NCI-H524 treated with DMSO at 0.1 percent for 48 hours (cell line): Measurements from ENCODE around the gene SLC38A10.
A peak's percentile ranks its signal among the peaks of the same experiment; 100 is the strongest.

Source experiments
- DNase-seq: peaks from one replicate; lab custom pipeline; 2025; lab: John Stamatoyannopoulos, UW

Gene SLC38A10

DNA sequence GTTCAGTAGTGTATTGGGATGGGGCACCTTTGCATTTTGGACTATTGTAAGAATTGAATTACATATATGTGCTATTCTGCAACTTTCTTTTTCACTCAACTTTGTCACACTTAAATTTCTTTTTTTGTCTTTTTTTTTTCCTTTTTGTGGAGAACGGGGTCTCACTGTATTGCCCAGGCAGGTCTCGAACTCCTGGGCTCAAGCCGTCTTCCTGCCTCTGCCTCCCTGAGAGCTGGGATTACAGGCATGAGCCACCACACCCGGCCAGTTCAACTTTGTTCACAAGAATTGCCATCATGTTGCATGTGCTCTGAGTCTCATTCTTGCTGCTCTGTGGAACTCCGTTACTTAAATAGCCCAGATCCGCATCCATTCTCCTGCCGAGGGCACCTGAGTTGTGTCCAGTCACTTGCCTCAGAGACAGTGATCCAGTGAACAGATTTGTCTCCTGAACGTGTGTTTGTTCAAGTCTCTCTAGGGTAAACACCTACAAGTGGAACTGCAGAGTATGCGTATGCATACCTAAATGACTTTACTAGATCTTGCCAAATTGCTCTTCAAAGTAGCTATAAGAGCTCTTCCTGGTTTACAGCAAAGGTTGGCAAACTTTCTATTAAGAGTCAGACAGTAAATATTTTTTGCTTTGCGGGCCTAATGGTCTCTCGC lies 3.4 kb upstream of the SLC38A10 start:
- DNase-seq, result no peak

DNA sequence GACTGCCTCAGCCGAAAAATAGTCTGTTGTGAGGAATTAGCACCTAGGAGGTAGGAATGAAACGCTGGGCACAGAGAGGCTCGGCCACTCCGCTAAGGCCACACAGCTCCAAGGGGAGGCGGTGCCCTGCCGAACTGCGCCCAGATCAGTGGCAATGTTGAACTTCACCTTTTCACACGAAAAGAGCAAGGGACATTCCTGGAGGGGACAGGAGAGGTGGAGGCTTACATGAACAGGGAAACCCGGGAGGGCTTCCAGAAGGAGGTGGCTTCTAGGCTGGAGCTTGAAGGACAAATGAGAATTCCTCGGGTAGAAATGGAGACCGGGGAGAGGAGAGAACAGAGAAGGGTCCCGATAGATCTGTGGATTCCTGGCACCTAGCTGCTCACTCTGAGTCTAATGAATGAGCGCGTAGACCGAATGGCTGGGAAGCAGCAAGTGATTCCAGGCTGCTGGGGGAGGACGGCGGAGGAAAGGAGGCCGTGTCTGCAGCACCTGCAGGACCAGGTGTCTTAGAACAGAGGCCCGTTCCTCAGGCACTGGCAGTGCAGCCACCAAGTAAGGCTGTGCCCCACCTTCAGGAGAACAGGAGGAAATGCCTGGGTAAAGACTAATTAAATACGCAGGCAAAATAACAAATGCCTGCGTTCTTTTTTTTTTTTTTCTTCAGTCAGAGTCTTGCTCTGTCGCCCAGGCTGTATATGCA lies 722 bp upstream of the SLC38A10 start:
- peak; percentile 8 for DNase-seq

DNA sequence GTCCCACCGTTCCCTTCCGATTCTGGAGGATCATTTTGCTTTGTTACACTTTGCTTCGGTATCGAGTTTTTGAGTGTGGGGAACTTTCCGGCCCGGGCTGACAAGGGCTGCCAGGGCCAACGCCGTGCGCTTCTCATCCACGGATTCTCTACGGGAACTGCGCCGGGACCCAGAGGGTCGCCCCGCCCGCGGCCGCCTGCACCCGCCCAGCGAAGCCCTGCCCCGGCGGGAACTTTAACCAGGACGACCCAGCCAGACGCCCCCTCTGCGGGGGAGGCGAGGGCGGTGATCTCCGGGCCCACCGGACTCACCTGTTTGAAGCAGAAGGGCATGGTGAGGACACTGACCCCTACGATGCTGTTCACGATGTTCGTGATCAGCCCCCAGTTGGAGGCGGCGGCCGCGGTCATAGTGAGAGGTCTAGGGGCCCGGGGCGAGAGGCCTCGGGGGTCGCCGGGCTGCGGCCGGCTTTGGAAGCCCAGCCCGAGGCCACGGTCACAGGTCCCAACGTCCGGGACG lies 536 bp downstream of the SLC38A10 start:
- no peak for DNase-seq

DNA sequence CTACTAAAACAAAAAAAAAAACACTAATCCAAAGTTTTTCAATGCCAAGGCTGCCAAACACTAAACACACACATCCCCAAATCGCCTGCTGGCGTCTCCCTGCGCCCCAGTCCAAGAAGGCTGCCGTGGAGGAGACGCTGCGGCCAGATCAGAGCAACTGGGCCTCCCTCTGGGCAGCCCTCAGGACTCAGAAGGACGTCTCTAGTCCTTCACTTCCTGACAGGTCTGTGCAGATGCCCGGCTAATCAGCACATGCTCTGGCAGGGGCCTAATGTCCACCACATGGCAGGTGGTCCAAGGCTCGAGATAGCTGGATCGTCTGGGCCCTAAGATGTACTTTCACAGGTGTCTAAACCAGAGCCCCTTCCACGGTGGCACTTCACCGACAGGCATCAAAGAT lies 2.7 kb downstream of the SLC38A10 start:
- DNase-seq, result no peak

DNA sequence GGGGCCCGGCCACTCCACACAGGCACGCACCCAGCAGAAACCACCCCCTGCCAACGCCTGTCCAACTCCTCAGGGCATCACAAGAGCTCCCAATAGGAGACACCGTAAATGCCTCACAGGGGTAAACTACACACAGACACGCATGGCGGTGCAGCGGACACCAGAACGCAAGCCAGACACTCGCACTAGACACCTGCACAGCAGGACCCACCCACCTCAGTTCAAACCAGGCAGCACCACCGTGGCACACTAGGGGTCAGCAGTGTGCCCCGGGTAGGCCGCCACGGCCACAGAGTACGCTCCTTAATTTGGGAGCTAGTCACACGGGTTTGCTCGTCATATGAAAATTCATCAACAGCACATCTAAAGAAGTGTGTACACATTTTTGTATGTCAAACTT lies 3.4 kb downstream of the SLC38A10 start:
- peak; percentile 11 for DNase-seq

DNA sequence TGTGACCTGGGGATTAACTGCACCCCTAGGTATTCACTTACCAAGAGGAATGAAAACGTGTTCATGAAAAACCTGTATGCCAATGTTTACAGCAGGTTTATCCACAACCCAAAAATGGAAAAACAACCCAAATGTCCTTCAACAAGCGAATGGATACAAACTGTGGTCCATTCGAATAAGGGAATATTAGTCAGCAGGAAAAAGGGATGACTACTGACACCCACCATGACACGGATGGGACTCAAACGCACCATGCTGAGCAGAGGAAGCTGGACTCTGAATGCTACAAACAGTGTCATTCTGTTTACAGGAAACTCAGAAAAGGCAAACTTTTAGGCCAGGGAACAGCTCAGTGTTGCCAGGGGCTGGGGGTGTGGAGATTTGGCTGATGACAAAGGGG lies 4.9 kb downstream of the SLC38A10 start:
- no peak for DNase-seq

DNA sequence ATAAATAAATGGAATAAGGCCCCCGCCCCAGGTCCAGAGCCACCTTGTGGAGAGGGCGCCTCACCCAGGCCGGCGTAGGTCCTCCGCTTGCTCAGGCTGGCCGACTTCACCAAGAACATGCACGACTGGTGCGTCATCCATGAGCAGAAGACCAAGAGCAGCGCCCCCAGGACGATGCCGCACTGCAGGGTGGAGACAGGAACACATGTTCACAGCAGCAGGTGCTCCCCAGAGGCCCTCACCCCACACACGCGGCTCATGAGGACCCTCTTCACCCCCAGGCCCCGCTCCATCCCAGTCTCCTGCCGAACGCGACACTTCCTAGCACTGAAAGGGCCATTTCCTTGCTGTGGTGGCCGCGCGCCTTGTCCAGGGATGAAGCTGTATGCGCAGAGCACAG lies 5.5 kb downstream of the SLC38A10 start:
- DNase-seq, result no peak

DNA sequence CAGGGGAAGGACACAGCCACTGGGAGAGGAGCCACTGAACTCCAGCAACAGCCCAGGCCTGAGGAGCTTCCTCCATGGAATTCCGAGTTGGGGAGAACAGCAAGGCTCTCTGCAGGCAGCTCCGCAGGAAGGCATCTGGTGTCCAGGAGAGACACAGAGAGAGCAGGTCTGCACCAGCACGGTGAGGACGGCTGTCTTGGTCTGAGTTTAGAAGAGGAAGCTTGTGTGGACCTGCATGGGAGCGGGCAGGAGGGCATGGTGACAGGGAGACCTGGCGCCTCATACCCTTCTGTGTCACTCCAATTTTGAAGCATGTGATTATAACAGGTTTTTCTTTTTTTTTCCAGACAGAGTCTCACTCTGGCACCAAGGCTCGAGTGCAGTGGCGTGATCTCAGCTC lies 6.4 kb downstream of the SLC38A10 start:
- DNase-seq, result no peak

DNA sequence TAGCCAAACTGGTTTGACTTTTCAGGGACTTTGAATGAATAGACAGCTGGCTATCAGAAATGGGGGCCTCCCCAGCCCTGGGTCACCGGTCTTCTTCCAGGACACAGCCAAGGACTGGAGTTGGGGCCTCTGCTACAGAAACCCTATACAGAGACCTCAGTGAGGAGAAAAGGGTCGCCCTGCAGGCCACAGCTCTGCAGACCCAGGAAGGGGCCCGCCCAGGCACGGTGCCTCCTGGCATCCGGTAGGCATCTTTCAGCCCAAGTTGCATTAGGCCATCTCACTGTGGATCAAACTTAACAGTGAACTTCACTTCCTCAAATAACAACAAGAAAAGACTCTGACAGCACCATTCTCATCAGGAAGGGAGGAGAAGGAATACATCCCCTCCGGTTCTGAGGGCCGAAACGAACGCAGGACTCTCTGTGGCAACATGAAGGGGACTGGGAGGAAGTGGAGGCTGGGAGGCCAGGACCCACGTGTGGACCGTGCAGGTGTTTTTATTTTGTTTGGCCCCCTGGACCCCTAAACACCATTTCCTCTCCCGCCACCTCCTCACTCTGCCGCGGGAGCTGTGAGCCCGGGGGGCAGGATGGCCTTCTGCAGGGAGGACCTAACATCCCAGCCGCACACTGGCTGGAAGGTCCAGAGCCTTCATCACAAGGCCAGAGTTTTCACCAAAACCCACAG lies 7.2 kb downstream of the SLC38A10 start:
- DNase-seq, result no peak

DNA sequence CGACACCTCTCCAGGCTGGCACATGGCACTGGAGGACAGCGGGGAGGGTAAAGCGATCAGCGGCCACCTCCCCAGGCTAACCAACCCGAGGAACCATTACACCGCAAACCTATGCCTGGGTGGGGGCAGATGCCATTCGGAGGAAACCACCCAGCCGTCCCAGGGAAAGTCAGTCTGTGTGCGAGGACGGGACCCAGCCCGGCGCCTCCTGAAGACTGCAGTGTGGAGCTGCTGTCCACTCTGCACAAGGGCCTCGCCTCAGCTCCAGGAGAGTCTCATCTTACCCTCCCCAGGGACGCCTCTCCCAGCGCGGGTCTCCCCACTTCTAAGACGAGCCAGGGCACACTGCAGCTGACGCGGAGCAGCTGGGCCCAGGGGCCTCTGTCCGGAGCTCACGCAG lies 8.0 kb downstream of the SLC38A10 start:
- no peak for DNase-seq

DNA sequence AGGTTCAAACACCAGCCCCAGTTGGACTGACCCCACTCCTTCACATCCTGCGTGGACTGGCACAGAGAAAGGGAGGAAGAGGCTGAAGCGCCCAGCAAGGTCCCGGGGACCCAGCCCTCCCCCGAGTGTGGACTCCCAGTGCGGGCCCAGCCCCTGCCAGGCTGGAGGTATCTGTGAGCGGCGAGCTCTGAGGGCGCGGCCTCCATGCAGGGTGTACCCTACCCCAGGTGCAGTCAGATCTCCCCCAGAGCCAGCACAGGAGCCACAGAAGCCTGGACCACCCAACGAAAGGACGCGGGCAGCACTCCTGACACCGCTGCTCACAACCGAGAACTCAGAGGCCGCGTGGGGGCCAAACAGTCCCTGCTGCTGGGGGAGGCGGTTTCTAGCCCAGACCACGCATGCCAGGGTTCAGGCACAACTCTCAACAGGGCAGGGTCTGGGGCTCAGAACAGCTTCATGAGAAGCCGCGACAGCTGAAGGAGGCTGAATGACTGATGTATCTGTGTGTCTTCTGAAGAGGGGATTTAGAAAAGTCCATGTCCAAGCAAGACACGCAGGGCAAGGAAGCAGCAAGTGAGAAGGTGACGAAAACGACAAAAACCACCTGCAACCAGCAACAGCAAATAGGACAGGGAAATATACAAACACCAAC lies 8.5 kb downstream of the SLC38A10 start:
- DNase-seq, result no peak

DNA sequence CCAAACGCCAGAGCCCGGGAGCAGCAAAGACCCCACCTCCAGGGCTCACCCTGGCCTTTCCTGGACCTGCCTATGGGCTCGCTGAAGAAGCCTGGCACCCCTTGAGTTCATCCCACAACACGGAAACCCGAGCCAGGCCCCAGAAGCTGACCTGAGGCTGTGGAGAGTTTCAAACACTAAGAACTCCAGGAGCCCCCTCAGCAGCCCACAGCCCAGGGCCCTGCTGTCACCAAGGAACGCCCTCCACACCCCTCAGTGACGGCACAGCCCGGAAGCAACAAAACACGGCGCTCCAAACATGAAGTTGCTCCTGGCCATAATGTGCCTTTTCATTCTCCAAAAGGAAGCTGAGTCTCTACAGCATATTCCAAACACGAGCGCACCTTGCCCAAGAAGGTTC lies 9.2 kb downstream of the SLC38A10 start:
- DNase-seq, result no peak

DNA sequence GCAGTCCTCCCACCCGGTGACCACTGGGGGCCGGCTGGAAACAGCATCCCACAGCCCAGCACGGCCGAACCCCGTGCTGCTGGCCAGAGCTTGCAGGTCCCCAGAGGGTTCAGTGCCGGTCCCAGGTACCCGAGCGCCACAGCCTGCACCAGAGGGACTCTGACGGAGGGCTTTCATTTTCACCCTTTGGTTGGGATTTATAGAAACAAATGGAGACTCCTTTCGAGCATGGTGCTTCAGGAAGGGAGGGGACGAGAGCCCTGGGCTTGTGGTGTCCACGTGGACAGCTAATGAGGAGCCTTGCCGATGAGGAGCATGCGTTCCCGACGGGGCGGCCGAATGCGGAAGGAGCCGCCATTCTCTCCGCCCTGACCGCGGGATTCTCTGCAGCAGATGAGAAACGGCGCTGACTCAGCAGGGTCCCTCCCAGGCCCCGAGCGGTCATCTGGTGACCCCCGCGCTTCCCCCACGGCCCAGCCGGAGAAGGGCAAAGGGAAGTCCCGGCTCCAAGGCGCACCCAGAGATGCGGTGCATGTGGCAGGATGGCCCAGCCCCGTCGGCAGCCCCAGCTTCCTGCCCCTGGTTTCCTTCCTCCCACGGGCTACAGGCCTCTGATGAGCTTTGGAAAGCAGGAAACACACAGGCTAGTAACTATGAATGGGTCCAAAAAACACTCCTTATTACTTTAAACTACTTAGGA lies 9.8 kb downstream of the SLC38A10 start:
- no peak for DNase-seq

DNA sequence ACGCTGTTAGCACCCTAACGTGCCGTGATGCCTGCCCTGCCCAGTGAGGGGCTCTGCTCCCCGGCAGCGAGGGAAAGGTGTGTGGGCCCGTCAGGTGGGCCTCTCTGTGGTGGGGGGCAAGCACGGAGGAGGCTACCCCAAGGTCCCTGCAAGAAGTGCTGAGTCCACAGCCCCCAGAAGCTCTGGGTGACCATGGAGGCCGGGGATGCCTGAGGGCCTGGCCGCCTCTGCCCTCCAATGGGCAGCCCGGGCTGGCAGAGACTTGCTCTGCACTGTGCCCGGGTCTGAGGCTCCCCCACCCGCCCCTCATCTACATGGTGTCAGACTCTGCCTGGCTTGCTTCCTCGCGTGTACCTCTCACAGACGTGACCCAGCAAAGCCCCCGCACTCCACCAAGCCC lies 12.2 kb downstream of the SLC38A10 start:
- no peak for DNase-seq

DNA sequence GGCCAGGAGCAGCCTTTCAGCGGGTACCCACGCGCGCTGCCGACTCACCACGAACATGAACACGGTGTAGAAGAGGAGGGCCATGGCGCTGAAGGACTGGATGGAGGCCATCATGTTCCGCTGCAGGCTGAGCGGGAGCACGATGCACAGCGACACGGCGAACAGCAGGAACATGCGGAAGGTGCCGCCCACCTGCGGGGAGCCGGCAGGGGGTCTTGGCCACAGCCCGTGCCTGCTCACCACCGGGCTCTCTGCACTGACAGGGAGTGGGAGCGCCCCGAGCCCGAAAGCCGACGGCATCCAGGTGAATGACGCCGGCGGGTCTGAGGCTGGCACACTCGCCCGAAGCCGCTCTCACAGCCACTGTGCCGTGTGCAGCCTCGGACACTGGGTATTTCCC lies 13.0 kb downstream of the SLC38A10 start:
- DNase-seq, result no peak

DNA sequence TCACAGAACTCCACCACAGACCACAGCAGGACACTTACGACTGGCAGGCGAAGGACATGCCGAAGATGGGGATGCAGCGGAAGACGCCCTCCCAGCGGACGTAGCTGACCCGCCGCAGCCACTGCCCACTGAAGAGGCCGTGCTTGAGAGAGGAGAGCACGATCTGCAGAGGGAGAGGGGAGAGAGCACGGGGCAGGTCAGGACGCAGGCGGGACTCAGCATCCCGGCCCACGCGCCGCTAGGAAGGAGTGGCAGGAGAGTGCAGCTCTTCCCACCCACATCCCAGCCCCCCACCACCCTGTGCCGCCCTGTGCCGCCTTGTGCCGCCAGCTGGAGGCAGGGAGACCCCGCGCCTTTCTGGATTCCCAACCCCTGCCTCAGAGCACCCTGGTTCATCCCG lies 14.5 kb downstream of the SLC38A10 start:
- no peak for DNase-seq

DNA sequence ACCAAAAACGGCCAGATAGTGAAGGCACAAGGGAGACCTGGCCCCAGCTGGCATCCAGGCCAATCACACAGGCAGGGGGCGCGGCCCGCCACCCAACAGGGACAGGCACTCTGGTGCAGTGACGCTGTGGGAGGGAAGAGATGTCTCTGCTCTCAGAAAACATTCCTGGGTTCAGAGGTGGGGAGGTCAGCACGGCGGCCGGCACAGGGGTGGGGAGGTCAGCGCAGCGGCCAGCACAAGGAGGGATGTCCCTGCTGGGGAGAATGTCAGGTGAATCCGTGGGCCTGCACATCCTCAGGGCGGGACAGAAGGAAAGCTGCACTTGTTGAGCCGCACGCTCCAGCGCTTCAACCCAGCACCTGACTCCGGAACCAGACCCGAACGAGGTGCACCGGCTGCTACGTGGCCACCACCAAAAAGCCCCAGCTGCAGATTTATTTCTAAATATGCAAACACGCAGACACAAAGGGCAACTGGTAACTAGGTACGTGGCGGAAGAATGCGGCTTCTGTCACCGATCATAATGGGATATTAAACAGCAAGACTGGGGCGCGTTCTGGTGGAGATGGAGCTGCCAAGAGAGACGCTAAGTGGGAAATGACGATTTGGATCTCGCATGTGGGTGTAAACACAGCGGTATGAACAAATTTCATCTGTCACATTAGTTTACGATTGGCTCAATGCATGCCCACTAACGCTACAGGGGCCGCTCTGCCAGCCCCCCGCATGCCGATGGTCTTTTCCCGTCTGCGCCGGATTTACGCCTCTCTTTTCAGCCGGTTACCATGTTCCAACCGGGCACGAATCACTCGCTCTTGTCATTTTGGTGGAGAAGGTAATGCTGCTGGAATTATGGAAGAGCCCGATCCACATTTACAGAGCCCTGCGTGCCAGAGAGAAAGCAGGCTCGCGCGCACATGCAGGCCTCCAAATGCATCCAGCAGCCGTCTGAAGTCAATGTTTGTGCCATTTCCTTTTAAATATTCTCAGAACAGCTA lies 15.5 kb downstream of the SLC38A10 start:
- DNase-seq, result no peak

DNA sequence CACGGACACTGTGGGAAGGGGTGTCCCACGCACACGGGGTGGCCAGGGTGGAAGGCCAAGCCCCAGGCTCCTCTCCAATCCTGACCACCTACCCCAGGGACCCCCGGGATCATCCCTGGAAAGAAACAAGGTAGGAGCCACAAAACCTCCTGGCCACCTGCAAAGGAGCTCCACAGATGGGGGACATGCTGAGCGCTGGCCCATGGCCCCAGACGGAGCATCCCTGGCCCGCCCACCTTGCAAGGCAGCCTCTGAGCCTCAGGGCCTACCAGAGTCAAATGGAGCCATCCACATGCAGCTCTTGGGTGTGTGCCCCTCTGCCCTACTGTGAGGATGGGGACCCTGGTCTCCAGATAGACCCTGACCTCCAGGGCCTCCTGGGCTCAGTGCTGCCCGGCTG lies 16.3 kb downstream of the SLC38A10 start:
- no peak for DNase-seq

DNA sequence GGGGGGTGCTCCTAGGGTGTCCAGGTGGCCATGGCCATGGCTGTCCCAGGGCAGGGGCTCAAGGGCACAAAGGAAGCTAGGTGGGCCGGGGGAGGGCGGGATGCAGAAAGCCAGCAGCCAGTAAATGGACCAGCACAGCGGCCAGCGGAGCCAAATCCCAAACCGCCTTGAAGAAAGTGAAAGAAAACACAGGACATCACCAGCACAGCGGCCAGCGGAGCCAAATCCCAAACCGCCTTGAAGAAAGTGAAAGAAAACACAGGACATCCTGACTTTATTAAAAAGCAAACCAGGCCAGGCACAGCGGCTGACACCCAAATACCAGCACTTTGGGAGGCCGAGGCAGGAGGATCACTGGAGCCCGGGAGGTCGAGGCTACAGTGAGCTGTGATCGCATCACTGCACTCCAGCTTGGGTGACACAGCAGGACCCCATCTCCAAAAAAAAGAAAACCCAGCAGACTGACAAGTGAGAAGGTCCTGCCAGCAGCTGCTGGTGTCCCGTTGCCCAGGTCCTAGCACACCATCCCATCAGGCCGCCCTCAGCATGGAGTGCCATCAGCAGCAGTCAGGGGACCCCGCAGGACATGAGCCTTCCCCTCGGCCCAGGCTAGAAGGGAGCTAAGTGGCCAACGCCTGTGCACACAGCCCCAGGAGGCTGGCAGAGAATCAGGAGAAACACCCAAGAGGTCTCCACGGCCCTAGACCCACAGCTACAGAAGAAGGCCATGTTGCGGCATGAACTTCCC lies 17.0 kb downstream of the SLC38A10 start:
- DNase-seq, result no peak

DNA sequence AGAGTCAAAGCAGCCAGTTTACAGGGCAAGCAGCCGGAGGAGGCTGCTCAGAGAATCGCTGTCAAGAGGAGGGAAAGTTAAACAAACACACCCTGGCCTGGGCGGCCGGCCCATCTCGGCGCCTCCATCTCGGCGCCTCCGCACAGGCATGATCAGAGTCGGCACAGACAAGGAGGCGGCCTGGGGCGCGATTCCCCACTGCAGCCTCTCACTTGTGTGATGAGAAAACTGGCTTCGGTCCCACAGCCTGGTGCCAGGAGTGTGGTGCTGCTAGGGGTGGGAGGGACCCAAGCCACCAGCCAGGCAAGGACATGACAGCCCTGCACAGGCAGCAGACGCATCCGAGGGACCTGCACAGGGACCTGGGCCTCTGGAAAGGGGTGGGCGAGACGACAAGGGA lies 17.7 kb downstream of the SLC38A10 start:
- no peak for DNase-seq
